Eye (tissue), 1 donor: ENCODE data around the gene NAV2.
"Not testable (repeated sequence)": the region's sequence is repeated elsewhere in the genome, so short reads cannot be mapped to it uniquely, and the experiment has no call there.

Source experiments
- DNase-seq: peaks from one replicate; pipeline ENCODE4 v3.0.0-alpha.2; 2015

NAV2 gene

GRCh38 chr11:20067665-20068064, 355.0 kb downstream of the NAV2 start:
- no peak for DNase-seq

DNA sequence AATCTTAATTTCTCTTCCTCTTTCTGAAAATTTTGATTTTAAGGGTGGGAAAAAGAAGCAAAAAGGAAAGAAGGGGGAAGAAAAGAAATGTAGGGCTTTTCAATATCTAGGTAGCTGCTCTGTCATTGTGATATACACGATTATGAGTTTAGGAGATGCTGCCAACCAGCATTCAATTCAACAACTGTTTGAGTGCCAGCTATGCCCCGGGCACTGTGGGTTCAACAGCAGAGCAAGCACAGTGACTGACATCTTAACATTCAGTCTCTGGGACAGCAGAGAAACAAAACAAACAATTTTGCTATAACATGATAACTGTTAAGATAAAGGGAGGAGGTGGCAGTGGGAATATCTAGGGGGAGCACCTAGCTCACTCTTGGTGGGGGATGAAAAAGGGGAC, 356.1 kb downstream of the NAV2 start:
- DNase-seq, result no peak

DNA sequence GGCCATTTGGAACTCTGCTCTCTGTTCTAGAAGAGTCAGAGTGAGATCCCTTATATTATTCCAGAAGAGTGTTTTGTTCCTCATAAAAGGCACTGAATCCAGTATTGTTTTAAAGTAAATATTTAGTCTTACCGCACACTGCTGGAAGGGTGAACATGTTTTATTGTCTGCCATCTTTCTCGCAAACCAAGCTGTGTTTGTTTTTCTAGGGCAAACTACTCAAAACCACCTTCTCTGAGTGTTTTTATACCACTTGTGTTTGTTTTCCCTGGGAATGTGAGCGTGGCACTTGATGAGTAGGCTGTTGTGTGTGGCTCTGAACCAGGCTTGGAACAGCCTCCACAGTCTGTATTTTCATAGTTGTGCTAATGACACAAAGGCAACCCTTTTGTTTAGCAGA, 357.8 kb downstream of the NAV2 start:
- DNase-seq, result no peak

- no peak for DNase-seq
Measured at GRCh38 chr11:20075627-20076026, 363.0 kb downstream of the NAV2 start.

DNA sequence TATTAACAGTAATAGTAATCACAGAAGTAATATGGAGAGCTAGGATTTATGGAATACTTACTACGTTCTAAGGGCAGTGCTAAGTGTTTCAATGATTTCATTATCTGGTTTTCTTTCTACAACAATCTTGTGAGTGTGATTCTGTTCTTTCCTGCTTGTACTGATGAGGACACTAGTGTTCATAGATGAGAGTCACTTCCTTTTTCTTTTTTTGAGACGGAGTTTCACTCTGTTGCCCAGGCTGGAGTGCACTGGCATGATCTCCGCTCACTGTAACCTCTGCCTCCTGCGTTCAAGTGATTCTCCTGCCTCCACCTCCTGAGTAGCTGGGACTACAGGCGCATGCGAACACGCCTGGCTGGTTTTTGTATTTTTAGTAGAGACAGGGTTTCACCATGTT, 366.2 kb downstream of the NAV2 start:
- DNase-seq, result no peak

DNA sequence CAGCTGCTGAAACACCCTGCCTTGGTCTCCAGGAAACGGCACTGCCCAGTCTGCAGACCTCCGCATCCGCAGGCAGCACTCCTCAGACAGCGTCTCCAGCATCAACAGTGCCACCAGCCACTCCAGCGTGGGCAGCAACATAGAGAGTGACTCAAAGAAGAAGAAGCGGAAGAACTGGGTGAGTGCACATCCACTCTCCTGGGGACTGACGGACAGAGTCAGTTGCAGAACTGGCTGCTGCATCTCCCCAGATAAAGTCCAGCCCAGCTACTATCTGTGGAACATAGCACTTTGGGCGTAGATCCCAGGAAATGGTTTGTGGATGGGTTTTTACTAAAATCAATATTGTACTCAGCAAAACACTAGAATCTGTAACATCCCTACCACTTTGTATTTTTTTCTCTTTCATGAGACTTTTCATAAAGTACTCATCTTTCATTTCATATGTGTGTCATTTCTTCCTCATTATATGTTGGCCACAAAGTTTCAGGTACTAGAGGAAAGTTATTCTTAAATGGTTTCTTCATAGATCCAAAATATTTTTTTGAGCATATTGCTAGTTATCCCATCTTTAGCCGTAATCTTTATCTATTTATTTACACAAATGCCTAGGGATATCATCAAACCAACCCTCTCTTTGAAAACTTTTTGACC, 367.5 kb downstream of the NAV2 start:
- no peak for DNase-seq

- no peak for DNase-seq
Measured at GRCh38 chr11:20081336-20081735, 368.7 kb downstream of the NAV2 start.

- DNase-seq, result not testable (repeated sequence)
Measured at GRCh38 chr11:20083877-20084276, 371.2 kb downstream of the NAV2 start.

GRCh38 chr11:20084921-20085814, 372.5 kb downstream of the NAV2 start:
- no peak for DNase-seq

GRCh38 chr11:20085918-20086317, 373.3 kb downstream of the NAV2 start:
- DNase-seq, result no peak

- DNase-seq, result no peak
Measured at GRCh38 chr11:20087118-20087521, 374.5 kb downstream of the NAV2 start.

- no peak for DNase-seq
Measured at GRCh38 chr11:20088397-20089225, 376.0 kb downstream of the NAV2 start.

- DNase-seq, result peak; percentile 18
Measured at GRCh38 chr11:20089367-20089766, 376.7 kb downstream of the NAV2 start.

GRCh38 chr11:20089796-20090653, 377.4 kb downstream of the NAV2 start:
- DNase-seq, result peak; percentile 35

GRCh38 chr11:20090654-20091374, 378.2 kb downstream of the NAV2 start:
- DNase-seq, result no peak

- DNase-seq, result peak; percentile 23
Measured at GRCh38 chr11:20093775-20094174, 381.1 kb downstream of the NAV2 start.

- DNase-seq, result no peak
Measured at GRCh38 chr11:20095189-20095588, 382.6 kb downstream of the NAV2 start.

- DNase-seq, result no peak
Measured at GRCh38 chr11:20097319-20098221, 384.9 kb downstream of the NAV2 start.

DNA sequence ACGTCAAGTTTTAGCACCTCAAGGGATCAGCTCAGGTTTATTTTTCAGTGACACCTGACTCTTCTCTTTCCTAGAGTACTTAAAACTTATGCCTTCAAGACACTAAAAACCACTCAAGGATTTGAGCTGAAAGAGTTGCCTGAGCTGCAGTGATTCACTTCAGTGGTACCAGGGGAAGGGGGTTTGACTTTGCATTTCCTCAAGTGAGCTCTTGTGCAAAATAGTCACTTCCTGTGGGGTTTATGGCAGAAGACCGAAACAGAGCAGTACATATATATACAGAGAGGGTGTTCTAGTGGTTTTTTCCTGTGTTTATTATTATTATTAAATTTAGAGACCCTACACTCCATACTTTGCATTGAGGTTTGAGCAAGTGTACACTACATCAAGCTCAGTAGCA, 386.9 kb downstream of the NAV2 start:
- DNase-seq, result no peak

DNA sequence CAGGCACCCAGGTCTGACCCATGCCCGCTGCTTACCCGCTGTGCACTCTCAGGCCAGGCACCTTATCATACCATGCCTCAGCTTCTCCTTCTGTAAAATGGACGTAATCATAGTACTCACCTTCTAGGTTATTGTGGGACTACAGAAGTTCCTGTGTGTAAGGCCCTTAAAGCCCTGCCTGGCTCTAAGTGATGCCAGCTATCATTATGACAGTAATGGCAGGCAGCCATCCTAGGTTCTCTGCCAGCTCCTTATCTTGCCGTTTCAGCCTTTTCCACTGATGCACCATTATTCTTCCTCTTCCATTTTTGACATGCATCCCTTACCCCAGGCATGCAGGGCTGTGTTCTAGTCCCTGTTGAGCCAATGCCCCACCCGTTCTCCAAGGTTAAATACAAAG, 389.8 kb downstream of the NAV2 start:
- DNase-seq, result no peak

GRCh38 chr11:20103281-20103680, 390.6 kb downstream of the NAV2 start:
- no peak for DNase-seq
